ENCODE results near the gene LRRC26.

The LRRC26 gene

GRCh38 chr9:137150617-137151457, 19.0 kb downstream of the LRRC26 start:
- TF ChIP-seq CTCF (IDR thresholded peaks at IDR 0.05; ENCODE audit: borderline replicate concordance, insufficient read depth, low read depth, low read length), result no peak
- H3K4me3 ChIP-seq (ENCODE audit: low read depth, low read length), result no peak overlapping the region

GRCh38 chr9:137149942-137150616, 19.8 kb downstream of the LRRC26 start:
- no peak for TF ChIP-seq CTCF (IDR thresholded peaks at IDR 0.05; ENCODE audit: borderline replicate concordance, insufficient read depth, low read depth, low read length)
- H3K4me3 ChIP-seq (ENCODE audit: low read depth, low read length), result peak overlapping the region; percentile 15

- TF ChIP-seq CTCF (IDR thresholded peaks at IDR 0.05; ENCODE audit: borderline replicate concordance, insufficient read depth, low read depth, low read length), result no peak
- no peak overlapping the region for H3K4me3 ChIP-seq (ENCODE audit: low read depth, low read length)
Observed at GRCh38 chr9:137149363-137149762, 20.5 kb downstream of the LRRC26 start.

GRCh38 chr9:137148661-137149060, 21.2 kb downstream of the LRRC26 start:
- H3K4me3 ChIP-seq (ENCODE audit: low read depth, low read length), result no peak overlapping the region
- TF ChIP-seq CTCF (IDR thresholded peaks at IDR 0.05; ENCODE audit: borderline replicate concordance, insufficient read depth, low read depth, low read length), result no peak

GRCh38 chr9:137148242-137148641, 21.6 kb downstream of the LRRC26 start:
- no peak overlapping the region for H3K4me3 ChIP-seq (ENCODE audit: low read depth, low read length)
- TF ChIP-seq CTCF (IDR thresholded peaks at IDR 0.05; ENCODE audit: borderline replicate concordance, insufficient read depth, low read depth, low read length), result no peak

- TF ChIP-seq CTCF (IDR thresholded peaks at IDR 0.05; ENCODE audit: borderline replicate concordance, insufficient read depth, low read depth, low read length), result no peak
- H3K4me3 ChIP-seq (ENCODE audit: low read depth, low read length), result no peak overlapping the region
Observed at GRCh38 chr9:137147793-137148160, 22.1 kb downstream of the LRRC26 start.

All from GM12875 (cell line).